Activated CD8-positive, alpha-beta T cell treated with anti-CD3 and anti-CD28 coated beads for 36 hours (primary cell): ENCODE measurements around the gene PDCD11. TPM values are rescaled to one million over a fixed set of nuclear protein-coding genes. Genes with fewer than 3 reads are reported as not detected.
A peak's percentile ranks its signal among the peaks of the same experiment; 100 is the strongest.

ENCODE experiments used
- ATAC-seq: fragments of 200-7000 bp; cut with Tn5 transposase; one replicate; pipeline ENCODE4 v1.10.0; 2021; ENCODE audit warnings: mild to moderate bottlenecking, moderate library complexity
- CTCF ChIA-PET: fragments of 350-600 bp; sonication (Branson Sonifier 250); formaldehyde crosslinking; loops from one replicate; lab custom pipeline; 2021; ENCODE audit warnings: antibody characterized with exemption; lab: Charles Lee
- POLR2A ChIA-PET: fragments of 350-600 bp; sonication (Branson Sonifier 250); formaldehyde crosslinking; loops from one replicate; lab custom pipeline; 2021; ENCODE audit warnings: antibody characterized with exemption; lab: Charles Lee
- DNase-seq: peaks from one replicate; pipeline ENCODE4 v3.0.0-alpha.2; 2020
- H3K27ac Mint-ChIP-seq: one replicate; pipeline ENCODE4 v1.8.0; 2021; ENCODE audit warnings: mild to moderate bottlenecking, mixed read lengths
- H3K27me3 Mint-ChIP-seq: one replicate; pipeline ENCODE4 v1.8.0; 2021; ENCODE audit warnings: mixed read lengths
- H3K36me3 Mint-ChIP-seq: one replicate; pipeline ENCODE4 v1.8.0; 2021; ENCODE audit warnings: low read depth, mixed read lengths
- H3K4me1 Mint-ChIP-seq: one replicate; pipeline ENCODE4 v1.8.0; 2021; ENCODE audit warnings: low read depth, mixed read lengths
- H3K4me3 Mint-ChIP-seq: one replicate; pipeline ENCODE4 v1.8.0; 2021; ENCODE audit warnings: mild to moderate bottlenecking, moderate library complexity, mixed read lengths
- H3K9me3 Mint-ChIP-seq: one replicate; pipeline ENCODE4 v1.8.0; 2021; ENCODE audit warnings: mixed read lengths
- intact Hi-C: fragments of 100-400 bp; cut with micrococcal nuclease; formaldehyde crosslinking; loops from one replicate; pipeline ENCODE4 v1.10.0; 2022
- total RNA-seq, 2 experiments: library from RNA; stranded (reverse); gene quantifications; one replicate each; pipeline ENCODE4 v1.2.3, GENCODE V29; 2021
- TF ChIP-seq, protein P1 (sequence below): fragments of 200-600 bp; IDR thresholded peaks from one replicate; pipeline ENCODE4 v1.8.0; 2022; ENCODE audit warnings: antibody characterized with exemption, mild to moderate bottlenecking

Gene PDCD11
- total RNA-seq, 2 experiments from 2014 or later, result 63.7 to 68.8 TPM

DNA sequence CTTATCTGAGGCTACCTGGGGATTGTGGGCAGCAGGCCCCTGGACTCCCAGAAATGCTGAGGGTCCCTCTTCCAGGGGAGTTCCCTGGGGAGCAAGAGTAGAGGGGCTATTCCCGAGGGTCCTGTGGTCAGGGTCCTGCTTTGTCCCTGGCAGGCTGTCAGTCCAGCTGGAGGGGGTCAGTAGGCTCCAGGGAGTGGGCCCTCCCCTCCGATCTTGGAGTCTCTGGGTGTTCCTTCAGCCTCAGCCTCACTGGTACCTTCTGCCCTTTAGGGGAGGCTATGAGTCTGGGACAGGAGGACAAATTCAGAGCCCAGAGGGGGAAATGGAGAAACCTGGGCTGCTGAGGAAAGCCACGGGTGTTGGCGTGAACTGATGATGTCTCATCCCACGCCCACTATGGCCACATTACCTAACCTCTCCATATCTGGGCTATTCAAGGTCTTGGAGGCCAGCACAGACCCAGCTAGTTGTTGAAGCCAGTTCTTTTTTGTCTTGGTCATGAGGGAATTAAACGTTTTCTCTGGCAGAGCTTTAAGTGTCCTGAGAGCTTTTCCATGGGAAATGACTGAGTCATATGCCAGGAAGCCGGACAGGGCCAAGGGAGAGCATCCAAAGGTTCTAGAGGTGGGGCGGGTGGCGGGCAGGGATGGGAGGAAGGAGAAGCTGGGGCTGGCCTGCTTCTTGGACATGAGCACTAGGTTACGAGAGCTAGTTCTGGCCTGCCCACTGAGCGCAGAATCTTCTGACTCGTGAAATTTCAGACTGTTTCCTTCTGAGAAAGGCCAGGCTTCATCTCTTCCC is 49.5 kb downstream of the PDCD11 start:
- peaks cover 23% of the 10 kb centered on the region for H3K4me1 Mint-ChIP-seq
- peaks cover 62% of the 10 kb centered on the region for H3K36me3 Mint-ChIP-seq
- no peak overlapping the region for H3K4me3 Mint-ChIP-seq
- TF ChIP-seq, protein P1, sequence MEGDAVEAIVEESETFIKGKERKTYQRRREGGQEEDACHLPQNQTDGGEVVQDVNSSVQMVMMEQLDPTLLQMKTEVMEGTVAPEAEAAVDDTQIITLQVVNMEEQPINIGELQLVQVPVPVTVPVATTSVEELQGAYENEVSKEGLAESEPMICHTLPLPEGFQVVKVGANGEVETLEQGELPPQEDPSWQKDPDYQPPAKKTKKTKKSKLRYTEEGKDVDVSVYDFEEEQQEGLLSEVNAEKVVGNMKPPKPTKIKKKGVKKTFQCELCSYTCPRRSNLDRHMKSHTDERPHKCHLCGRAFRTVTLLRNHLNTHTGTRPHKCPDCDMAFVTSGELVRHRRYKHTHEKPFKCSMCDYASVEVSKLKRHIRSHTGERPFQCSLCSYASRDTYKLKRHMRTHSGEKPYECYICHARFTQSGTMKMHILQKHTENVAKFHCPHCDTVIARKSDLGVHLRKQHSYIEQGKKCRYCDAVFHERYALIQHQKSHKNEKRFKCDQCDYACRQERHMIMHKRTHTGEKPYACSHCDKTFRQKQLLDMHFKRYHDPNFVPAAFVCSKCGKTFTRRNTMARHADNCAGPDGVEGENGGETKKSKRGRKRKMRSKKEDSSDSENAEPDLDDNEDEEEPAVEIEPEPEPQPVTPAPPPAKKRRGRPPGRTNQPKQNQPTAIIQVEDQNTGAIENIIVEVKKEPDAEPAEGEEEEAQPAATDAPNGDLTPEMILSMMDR, result no peak
- H3K9me3 Mint-ChIP-seq, result no peaks in the 10 kb centered on the region
- intact Hi-C loops, result no loop called here
- ATAC-seq (no peak), DNase-seq (no peak)
- H3K27ac Mint-ChIP-seq, result peak overlapping the region; percentile 16
- H3K27me3 Mint-ChIP-seq, result no peaks in the 10 kb centered on the region
- ChIA-PET POLR2A (interaction anchor here (0.9 to 1.7 kb wide), 3 partner anchors 9 to 25 kb away, joined by 3 to 5 read pairs (median 3); no protein-coding TSS in a partner anchor), CTCF (no interaction called here)

DNA sequence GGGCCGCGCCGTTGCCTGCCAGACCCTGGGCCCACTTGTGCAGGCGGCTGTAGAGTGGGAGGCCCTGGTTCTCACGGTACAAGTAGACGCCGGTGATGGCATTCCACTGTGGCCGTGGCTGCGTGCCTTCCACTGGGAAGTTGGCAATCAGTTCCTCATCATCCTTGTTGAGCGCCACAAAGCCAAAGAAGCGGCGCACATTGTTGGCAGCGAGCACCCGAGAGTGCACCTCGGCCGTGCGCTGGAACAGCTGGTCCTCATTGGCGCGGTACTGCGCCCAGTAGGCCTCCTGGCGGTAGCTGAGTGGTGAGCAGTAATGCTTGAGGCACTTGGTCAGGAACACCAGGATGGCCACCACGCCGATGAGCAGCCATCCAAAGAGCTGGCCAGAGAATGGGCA is 50.8 kb downstream of the PDCD11 start:
- ChIA-PET CTCF (interaction anchor here (1.4 kb wide), 1 partner anchor 30 kb away, joined by 3 read pairs; no protein-coding TSS in a partner anchor), POLR2A (interaction anchor here (0.7 kb wide), 1 partner anchor 11 kb away, joined by 3 read pairs; no protein-coding TSS in a partner anchor)
- peaks cover 58% of the 10 kb centered on the region for H3K36me3 Mint-ChIP-seq
- H3K27me3 Mint-ChIP-seq, result no peaks in the 10 kb centered on the region
- ATAC-seq (no peak), DNase-seq (no peak)
- no peaks in the 10 kb centered on the region for H3K9me3 Mint-ChIP-seq
- H3K4me1 Mint-ChIP-seq, result peaks cover 29% of the 10 kb centered on the region
- TF ChIP-seq, protein P1, result no peak
- intact Hi-C loops, result no loop called here
- H3K4me3 Mint-ChIP-seq, result no peak overlapping the region
- peak overlapping the region; percentile 37 for H3K27ac Mint-ChIP-seq

DNA sequence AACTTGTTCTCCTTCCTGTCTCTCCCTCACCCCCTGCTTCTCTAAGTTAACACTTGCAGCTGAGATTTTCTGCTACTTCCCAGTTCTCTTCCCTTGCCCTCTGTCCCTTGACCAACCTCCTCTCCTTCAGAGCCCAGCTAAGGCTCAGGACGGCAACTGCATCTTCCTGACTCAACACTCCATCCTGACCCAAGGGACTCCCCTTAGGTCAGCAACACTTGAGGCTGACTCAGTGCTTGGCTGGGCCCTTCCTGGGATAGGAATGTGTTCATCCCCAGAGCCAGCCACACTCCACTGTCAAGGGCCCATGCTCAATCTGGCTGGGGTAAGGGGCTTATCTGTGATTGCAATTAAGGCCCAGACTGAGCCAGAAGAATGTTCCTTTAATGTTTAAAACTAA is 52.3 kb downstream of the PDCD11 start:
- ChIA-PET POLR2A (interaction anchor here (1.3 kb wide), 1 partner anchor 15 kb away, joined by 3 read pairs; no protein-coding TSS in a partner anchor), CTCF (interaction anchor here (1.1 to 2.4 kb wide), 3 partner anchors 28 to 32 kb away, joined by 3 to 9 read pairs (median 3); no protein-coding TSS in a partner anchor)
- DNase-seq (no peak), ATAC-seq (no peak)
- Mint-ChIP-seq H3K4me3 (no peak overlapping the region), H3K27ac (peak overlapping the region; percentile 30), H3K36me3 (peaks cover 49% of the 10 kb centered on the region), H3K9me3 (no peaks in the 10 kb centered on the region), H3K27me3 (no peaks in the 10 kb centered on the region), H3K4me1 (peaks cover 36% of the 10 kb centered on the region)
- TF ChIP-seq, protein P1, result no peak
- intact Hi-C loops, result no loop called here

DNA sequence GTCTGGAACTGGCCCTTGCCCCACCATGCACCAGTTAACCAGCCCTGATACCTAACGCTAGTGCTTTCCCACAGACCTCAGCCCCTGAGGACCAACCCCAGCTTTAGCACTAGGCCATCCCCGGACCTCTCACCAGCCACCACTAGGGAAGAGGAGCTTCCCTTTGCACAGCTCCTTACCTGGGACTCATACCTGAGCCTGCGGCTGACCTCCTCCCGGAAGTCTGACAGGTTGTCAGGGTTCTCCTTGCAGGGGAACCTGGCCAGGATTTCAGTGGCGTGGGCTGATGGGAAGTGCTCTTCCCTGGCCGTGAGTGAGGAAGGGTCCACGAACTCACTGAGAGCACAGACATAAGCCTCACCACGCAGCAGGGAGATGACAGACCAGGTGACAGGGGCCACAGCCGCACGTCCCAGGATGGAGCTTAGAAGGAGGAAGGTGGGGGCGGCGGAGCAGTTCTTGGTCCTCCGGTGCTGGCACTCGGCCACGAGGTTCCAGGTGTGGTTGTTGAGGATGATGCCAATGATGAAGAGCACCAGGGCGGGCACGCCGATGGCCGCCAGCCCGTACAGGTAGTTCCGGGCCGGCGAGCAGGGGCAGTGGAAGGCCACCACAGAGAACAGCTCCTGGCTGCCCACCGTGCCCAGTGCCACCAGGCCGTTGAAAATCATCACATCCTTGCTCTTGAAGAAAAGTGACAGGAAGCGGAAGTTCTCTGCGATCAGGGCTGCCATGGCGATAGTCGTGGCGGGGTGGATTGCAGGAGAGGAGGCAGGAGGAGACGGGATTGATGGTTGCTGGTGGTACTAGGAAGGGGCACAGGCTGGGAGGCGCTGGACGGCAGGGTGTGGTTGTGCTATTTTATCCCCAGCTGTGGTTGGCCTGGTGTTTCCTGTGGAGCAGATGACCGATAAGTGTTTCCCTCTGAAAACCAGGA is 53.0 kb downstream of the PDCD11 start:
- ChIA-PET CTCF (interaction anchor here (1.1 to 2.4 kb wide), 2 partner anchors 32 to 33 kb away, joined by 3 to 9 read pairs; no protein-coding TSS in a partner anchor), POLR2A (interaction anchor here (0.9 to 1.9 kb wide), 6 partner anchors 10 to 43 kb away, joined by 3 to 6 read pairs (median 4); no protein-coding TSS in a partner anchor)
- Mint-ChIP-seq H3K4me1 (peaks cover 36% of the 10 kb centered on the region), H3K27ac (peak overlapping the region; percentile 53), H3K36me3 (peaks cover 42% of the 10 kb centered on the region), H3K9me3 (no peaks in the 10 kb centered on the region), H3K4me3 (peak overlapping the region; percentile 2), H3K27me3 (no peaks in the 10 kb centered on the region)
- ATAC-seq (no peak), DNase-seq (no peak)
- TF ChIP-seq, protein P1, result no peak
- intact Hi-C loops, result loop anchor here (5.0 kb wide), 1 partner anchor 38 kb away; no protein-coding TSS in a partner anchor
